Measurements from ENCODE around the gene BPIFA1. TPM values are rescaled to one million over a fixed set of nuclear protein-coding genes. Genes with fewer than 3 reads are reported as not detected.

Gene BPIFA1
- total RNA-seq, 4 donors from 2014 or later = not detected

- no peak for DNase-seq (ENCODE audit: extremely low spot score)
- Histone ChIP-seq H3K9me3 (no peaks in the 10 kb centered on the region), H3K4me1 (no peaks in the 10 kb centered on the region), H3K27me3 (peaks cover 0 to 54% (median 0%) of the 10 kb centered on the region in 4 donors), H3K4me3 (no peak overlapping the region), H3K36me3 (no peaks in the 10 kb centered on the region), H3K27ac (replicated peaks in 1 of 4) (no peak overlapping the region)
- TF ChIP-seq POLR2A (IDR thresholded peaks at IDR 0.05; ENCODE audit: low read depth) (no peak), EP300 (IDR thresholded peaks at IDR 0.05) (no peak), POLR2AphosphoS5 (IDR thresholded peaks at IDR 0.05) (no peak), CTCF (IDR thresholded peaks at IDR 0.05) (no peak)
- intact Hi-C loops (cut with DNase I) = no loop called here
- 0% methylated on average over 1 of the region's 3 CpGs for WGBS
These were observed 31.9 kb downstream of the BPIFA1 start for GRCh38 chr20:33267701-33268100.

DNA sequence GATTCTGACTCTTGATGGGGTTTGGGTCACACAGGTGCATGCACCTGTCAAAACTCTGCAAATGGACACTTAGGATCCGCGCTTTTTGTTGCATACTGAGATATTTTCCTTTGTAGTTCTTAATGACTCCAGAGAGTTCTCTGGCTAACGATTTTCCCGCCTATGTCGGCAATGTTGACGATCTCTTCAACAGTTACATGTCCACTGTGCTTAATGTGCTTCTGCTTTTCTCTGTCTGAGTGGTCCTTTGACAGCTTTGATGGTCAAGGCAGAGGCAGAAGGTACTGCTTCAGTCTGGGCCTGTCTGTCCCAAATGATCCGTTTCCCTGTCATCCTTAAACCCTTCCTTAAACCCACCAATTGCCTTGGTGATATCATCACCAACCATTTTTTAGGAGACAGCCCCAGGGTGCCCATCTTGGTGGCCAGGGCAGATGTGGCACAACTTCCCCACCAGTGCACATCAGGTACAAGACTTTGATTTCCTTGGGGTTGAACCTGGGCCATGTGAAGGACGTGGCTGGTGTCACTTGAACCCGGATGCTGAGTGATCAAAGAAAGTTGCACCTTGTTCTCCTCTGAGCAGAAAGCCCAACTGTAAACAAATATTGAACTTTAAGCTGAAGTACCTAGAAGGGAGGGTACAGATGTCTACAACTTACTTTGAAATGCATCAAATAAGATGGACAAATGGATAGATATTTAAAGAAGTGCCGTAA, 36.5 kb downstream of the BPIFA1 start:
- Histone ChIP-seq H3K4me1 (no peaks in the 10 kb centered on the region), H3K4me3 (no peak overlapping the region), H3K27ac (replicated peaks in 1 of 4) (no peak overlapping the region), H3K36me3 (no peaks in the 10 kb centered on the region), H3K27me3 (peaks cover 0 to 29% (median 0%) of the 10 kb centered on the region in 4 donors), H3K9me3 (no peaks in the 10 kb centered on the region)
- no peak for DNase-seq (ENCODE audit: extremely low spot score)
- TF ChIP-seq CTCF (IDR thresholded peaks at IDR 0.05) = no peak
- no peak for TF ChIP-seq POLR2AphosphoS5 (IDR thresholded peaks at IDR 0.05)
- TF ChIP-seq EP300 (IDR thresholded peaks at IDR 0.05) = no peak
- TF ChIP-seq POLR2A (IDR thresholded peaks at IDR 0.05; ENCODE audit: low read depth) = no peak
- intact Hi-C loops (cut with DNase I) = no loop called here
- WGBS = 74% methylated on average over 10 of the region's 10 CpGs

DNA sequence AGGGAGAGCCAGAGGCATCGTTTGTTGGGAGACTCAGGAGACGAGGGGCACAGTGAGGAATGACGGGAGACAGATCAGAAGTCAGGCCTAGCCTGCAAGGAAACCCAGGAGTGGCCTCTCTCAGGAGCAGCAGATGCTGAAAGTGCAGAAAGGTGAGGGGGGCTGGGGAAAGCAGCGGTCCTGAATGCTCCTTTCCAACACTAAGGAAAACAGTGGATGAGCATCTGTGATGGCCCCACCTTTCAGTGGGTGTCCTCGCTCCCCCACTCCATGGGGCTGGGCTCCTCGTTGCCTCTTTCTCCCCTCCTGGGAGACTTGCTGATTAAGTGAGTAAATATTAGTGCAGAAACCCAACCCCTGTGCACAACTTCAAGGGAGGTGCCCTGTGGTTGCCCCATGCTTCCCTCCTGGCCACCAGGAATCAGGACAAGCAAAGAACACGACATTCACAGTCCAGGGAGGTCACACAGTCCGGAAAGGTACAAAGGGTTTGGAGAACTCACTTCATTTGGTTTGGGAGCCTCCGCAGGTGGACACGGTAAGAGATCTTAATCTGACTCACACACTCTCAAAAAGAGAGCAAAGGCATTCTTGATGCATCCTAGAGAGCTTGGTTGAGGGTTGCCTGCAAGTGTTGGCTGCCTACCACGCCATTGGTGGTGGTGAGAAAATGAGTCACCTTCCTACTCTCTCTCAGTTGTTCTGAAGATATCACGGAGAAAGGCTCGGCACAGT, 37.5 kb downstream of the BPIFA1 start:
- no peaks in the 10 kb centered on the region for H3K36me3 ChIP-seq
- H3K4me1 ChIP-seq = no peaks in the 10 kb centered on the region
- H3K27ac ChIP-seq (replicated peaks in 1 of 4) = no peak overlapping the region
- intact Hi-C loops (cut with DNase I) = no loop called here
- H3K9me3 ChIP-seq = no peaks in the 10 kb centered on the region
- no peak overlapping the region for H3K4me3 ChIP-seq
- TF ChIP-seq POLR2AphosphoS5 (IDR thresholded peaks at IDR 0.05) (no peak), EP300 (IDR thresholded peaks at IDR 0.05) (no peak), POLR2A (IDR thresholded peaks at IDR 0.05; ENCODE audit: low read depth) (no peak), CTCF (IDR thresholded peaks at IDR 0.05) (no peak)
- peaks cover 0 to 31% (median 0%) of the 10 kb centered on the region in 4 donors for H3K27me3 ChIP-seq
- 62% methylated on average over 13 of the region's 13 CpGs for WGBS
- DNase-seq (ENCODE audit: extremely low spot score) = no peak

GRCh38 chr20:33275215-33275614, 39.4 kb downstream of the BPIFA1 start:
- intact Hi-C loops (cut with DNase I) = no loop called here
- WGBS = 59% methylated on average over 8 of the region's 8 CpGs
- no peak for DNase-seq (ENCODE audit: extremely low spot score)

More at GRCh38 chr20:33275215-33275614, 39.4 kb downstream of the BPIFA1 start:
- TF ChIP-seq EP300 (IDR thresholded peaks at IDR 0.05) (no peak), POLR2A (IDR thresholded peaks at IDR 0.05; ENCODE audit: low read depth) (no peak), POLR2AphosphoS5 (IDR thresholded peaks at IDR 0.05) (no peak), CTCF (IDR thresholded peaks at IDR 0.05) (no peak)
- Histone ChIP-seq H3K27me3 (peaks cover 0 to 29% (median 0%) of the 10 kb centered on the region in 4 donors), H3K36me3 (no peaks in the 10 kb centered on the region), H3K9me3 (no peaks in the 10 kb centered on the region), H3K4me3 (no peak overlapping the region), H3K27ac (replicated peaks in 1 of 4) (no peak overlapping the region), H3K4me1 (no peaks in the 10 kb centered on the region)
